HL-60 (cell line): ENCODE measurements around the gene RSPH3.

Experiments
- DNase-seq, 2 experiments: peaks; one replicate each; pipeline ENCODE4 v3.0.0-alpha.2; 2010 to 2020; ENCODE audit warnings: low read depth in 1 of 2, low spot score in 1 of 2
- H3K27ac ChIP-seq: fragments of 250-450 bp; sonication (Bioruptor Pico); replicated peaks from 2 replicates; pipeline ENCODE4 v1.5.1; 2020; ENCODE audit warnings: mild to moderate bottlenecking, moderate library complexity
- H3K27me3 ChIP-seq: fragments of 250-450 bp; sonication (Bioruptor Pico); 2 replicates; pipeline ENCODE4 v1.5.1; 2021; ENCODE audit warnings: mild to moderate bottlenecking, moderate library complexity; ENCODE audit not compliant: insufficient read depth, poor library complexity, severe bottlenecking
- H3K4me3 ChIP-seq: replicated peaks from 2 replicates; pipeline ENCODE4 v1.5.1; 2011; ENCODE audit warnings: mild to moderate bottlenecking, control low read depth, low read length; ENCODE audit not compliant: insufficient read depth
- CTCF ChIP-seq: IDR thresholded peaks from one replicate; pipeline ENCODE4 v1.5.1; 2011; ENCODE audit warnings: low read length, control low read depth, inconsistent platforms; ENCODE audit not compliant: insufficient read depth
- GABPA ChIP-seq: IDR thresholded peaks from 2 replicates; pipeline ENCODE4 v1.6.1; 2012; ENCODE audit warnings: low read depth
- POLR2AphosphoS5 ChIP-seq: IDR thresholded peaks from 2 replicates; pipeline ENCODE4 v1.6.1; 2012; ENCODE audit warnings: low read depth
- REST ChIP-seq: IDR thresholded peaks from 2 replicates; pipeline ENCODE4 v1.6.1; 2012; ENCODE audit warnings: low read depth; ENCODE audit not compliant: insufficient replicate concordance
- SPI1 ChIP-seq: IDR thresholded peaks from 2 replicates; pipeline ENCODE4 v1.6.1; 2012; ENCODE audit warnings: low read depth, mild to moderate bottlenecking, borderline replicate concordance

Gene RSPH3

GRCh38 chr6:159036673-159037072 lies 36.7 kb upstream of the RSPH3 start:
- H3K27me3 ChIP-seq, result no peaks in the 10 kb centered on the region
- TF ChIP-seq REST (no peak), GABPA (no peak), SPI1 (no peak), CTCF (no peak), POLR2AphosphoS5 (no peak; the same call in 1 of the 2 replicates)
- no peak for DNase-seq

DNA sequence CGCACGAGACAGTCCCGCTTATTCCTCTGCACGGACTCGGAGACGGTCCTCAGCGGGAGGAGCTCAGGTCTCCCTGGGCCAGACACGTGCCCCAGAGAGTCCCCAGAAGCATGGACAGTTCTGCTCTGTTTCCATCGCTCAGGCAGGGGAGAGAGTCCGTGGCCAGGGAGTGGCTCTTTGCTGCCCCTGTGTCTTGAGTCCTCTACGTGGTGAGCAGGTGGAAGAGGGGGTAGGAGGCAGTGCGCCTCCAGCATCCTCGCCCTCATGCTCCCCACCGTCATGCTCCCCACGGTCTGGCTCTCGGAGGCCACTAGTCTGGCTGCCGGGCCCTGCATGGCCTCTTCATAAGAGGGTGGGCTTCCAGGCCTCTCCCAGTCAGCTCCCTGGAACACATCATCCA lies 35.9 kb upstream of the RSPH3 start:
- no peak overlapping the region for H3K4me3 ChIP-seq
- H3K27me3 ChIP-seq, result no peaks in the 10 kb centered on the region
- H3K27ac ChIP-seq, result peak overlapping the region; percentile 85; the same call in 1 of the 2 replicates
- TF ChIP-seq CTCF (no peak), POLR2AphosphoS5 (peak; percentile 65; the same call in 1 of the 2 replicates)
- no peak for DNase-seq

More at GRCh38 chr6:159036673-159037072, 36.7 kb upstream of the RSPH3 start:
- Histone ChIP-seq H3K27ac (peak overlapping the region; percentile 85), H3K4me3 (no peak overlapping the region)

DNA sequence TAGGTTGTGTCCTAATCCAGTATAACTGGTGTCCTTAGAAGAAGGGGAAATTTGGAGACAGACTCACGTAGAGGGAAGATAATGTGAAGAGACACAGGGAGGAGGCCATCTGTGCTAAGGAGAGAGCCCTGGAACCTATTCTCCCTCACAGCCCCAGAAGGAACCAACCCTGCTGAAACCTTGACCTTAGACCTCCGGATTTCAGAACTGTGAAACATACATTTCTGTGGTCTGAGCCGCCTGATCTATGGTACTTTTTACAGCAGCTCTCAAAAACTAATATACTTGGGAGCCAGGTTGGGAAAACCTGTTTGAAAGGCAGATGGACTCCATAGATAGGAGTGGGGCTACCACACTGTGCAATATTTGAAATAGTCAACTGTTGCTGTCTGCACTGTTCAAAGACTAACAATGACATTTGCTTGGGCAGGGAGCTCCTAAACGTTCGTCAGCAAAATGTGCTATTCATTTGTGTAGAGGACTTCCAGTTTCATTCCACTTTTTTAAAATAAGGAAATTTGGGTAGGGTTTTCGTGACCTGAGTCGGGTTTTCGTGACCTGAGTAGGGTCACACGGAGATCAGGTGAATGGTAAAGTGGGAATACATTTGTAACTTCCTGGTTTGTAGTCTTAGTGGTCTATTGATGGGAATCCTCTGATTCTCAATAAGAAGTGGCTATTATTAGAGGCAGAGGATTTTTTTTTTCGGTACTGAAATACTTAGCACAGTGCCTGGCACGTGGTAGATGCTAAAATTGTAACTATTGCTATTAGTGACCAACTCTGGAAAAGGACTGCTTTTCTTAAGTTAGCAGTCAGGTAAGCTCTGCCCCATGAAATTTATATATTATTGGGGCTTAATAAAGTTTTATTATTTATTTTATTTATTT lies 33.4 kb upstream of the RSPH3 start:
- DNase-seq, result peak in 1 of 2 experiments; percentile 71
- Histone ChIP-seq H3K27me3 (no peaks in the 10 kb centered on the region), H3K27ac (peak overlapping the region; percentile 72), H3K4me3 (no peak overlapping the region)
- no peak for TF ChIP-seq POLR2AphosphoS5
- no peak for TF ChIP-seq REST
- TF ChIP-seq CTCF, result no peak
- TF ChIP-seq GABPA, result no peak
- no peak for TF ChIP-seq SPI1
